ENCODE measurements around the gene TCF12.

DNA sequence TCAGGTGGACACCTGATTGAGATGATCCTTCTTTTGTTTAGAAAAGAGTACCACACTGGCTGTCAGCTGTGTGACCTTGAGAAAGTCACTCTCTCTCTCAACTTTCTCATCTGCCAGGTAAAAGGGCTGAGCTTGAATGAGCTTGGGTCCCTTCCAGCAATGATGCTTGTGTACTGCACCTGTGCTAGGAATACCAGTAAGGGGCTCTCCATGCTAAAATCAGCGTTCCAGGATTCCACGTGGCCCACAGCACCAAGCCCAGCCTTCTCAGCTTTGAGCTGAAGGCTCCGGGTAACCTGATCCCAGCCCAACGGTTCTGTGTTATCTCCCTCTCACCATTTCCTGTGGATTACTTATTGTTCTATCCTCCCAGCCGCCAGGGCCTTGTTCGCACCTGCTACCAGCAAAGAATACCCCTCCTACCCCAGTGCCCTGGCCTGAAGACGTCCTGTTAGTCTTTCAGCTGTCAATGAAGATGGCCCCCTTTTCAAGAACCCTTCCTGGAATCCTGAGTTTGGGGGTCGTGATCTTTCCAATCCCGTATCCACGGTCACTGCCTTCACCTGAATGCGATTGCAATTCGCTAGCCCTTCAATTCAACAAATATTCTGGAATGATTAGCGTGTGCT, 403.6 kb downstream of the TCF12 start:
- TF ChIP-seq, protein P1, sequence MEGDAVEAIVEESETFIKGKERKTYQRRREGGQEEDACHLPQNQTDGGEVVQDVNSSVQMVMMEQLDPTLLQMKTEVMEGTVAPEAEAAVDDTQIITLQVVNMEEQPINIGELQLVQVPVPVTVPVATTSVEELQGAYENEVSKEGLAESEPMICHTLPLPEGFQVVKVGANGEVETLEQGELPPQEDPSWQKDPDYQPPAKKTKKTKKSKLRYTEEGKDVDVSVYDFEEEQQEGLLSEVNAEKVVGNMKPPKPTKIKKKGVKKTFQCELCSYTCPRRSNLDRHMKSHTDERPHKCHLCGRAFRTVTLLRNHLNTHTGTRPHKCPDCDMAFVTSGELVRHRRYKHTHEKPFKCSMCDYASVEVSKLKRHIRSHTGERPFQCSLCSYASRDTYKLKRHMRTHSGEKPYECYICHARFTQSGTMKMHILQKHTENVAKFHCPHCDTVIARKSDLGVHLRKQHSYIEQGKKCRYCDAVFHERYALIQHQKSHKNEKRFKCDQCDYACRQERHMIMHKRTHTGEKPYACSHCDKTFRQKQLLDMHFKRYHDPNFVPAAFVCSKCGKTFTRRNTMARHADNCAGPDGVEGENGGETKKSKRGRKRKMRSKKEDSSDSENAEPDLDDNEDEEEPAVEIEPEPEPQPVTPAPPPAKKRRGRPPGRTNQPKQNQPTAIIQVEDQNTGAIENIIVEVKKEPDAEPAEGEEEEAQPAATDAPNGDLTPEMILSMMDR (IDR thresholded peaks at IDR 0.05; ENCODE audit: insufficient read depth, low read length), result no peak
- TF ChIP-seq POLR2AphosphoS5 (IDR thresholded peaks at IDR 0.05; ENCODE audit: low read depth) (no peak), GABPA (IDR thresholded peaks at IDR 0.05; ENCODE audit: low read depth) (no peak), SPI1 (IDR thresholded peaks at IDR 0.05; ENCODE audit: borderline replicate concordance, low read depth) (no peak)
- TF ChIP-seq, protein P2, sequence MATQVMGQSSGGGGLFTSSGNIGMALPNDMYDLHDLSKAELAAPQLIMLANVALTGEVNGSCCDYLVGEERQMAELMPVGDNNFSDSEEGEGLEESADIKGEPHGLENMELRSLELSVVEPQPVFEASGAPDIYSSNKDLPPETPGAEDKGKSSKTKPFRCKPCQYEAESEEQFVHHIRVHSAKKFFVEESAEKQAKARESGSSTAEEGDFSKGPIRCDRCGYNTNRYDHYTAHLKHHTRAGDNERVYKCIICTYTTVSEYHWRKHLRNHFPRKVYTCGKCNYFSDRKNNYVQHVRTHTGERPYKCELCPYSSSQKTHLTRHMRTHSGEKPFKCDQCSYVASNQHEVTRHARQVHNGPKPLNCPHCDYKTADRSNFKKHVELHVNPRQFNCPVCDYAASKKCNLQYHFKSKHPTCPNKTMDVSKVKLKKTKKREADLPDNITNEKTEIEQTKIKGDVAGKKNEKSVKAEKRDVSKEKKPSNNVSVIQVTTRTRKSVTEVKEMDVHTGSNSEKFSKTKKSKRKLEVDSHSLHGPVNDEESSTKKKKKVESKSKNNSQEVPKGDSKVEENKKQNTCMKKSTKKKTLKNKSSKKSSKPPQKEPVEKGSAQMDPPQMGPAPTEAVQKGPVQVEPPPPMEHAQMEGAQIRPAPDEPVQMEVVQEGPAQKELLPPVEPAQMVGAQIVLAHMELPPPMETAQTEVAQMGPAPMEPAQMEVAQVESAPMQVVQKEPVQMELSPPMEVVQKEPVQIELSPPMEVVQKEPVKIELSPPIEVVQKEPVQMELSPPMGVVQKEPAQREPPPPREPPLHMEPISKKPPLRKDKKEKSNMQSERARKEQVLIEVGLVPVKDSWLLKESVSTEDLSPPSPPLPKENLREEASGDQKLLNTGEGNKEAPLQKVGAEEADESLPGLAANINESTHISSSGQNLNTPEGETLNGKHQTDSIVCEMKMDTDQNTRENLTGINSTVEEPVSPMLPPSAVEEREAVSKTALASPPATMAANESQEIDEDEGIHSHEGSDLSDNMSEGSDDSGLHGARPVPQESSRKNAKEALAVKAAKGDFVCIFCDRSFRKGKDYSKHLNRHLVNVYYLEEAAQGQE (IDR thresholded peaks at IDR 0.05; ENCODE audit: insufficient replicate concordance, low read depth), result no peak

Data from HL-60 (cell line).